Omental fat pad (tissue), 4 donors: ENCODE measurements around the gene SYTL1. TPM values are rescaled to one million over a fixed set of nuclear protein-coding genes. Genes with fewer than 3 reads are reported as not detected.

ENCODE experiments used
- ATAC-seq: fragments of 150-250 bp; one replicate; pipeline ENCODE4 v1.9.1; 2016; ENCODE audit warnings: mild to moderate bottlenecking, moderate library complexity; ENCODE audit not compliant: low FRiP score
- DNase-seq: peaks from one replicate; pipeline ENCODE4 v3.0.0-alpha.2; 2019; ENCODE audit warnings: low spot score
- small RNA-seq: library from RNA; depleted of rRNA; stranded (forward); fragments of <200 nt; gene quantifications from one replicate; pipeline ENCODE3, GENCODE V24; 2016
- total RNA-seq, 4 donors: library from RNA; depleted of rRNA; stranded (reverse); fragments of >200 nt; gene quantifications; one replicate each; pipeline ENCODE4 v1.1.0, GENCODE V29; 2016
- TF ChIP-seq, protein P1 (sequence below), 3 donors: fragments of 450-650 bp; IDR thresholded peaks; one replicate each; pipeline ENCODE4 v1.5.1; 2016 to 2017; ENCODE audit warnings: antibody characterized with exemption in 3 of 3, mild to moderate bottlenecking in 3 of 3, moderate library complexity in 2 of 3

SYTL1 gene
- total RNA-seq, 4 donors from 2014 or later, result 1.2 to 4.3 (median 1.9) TPM

DNA sequence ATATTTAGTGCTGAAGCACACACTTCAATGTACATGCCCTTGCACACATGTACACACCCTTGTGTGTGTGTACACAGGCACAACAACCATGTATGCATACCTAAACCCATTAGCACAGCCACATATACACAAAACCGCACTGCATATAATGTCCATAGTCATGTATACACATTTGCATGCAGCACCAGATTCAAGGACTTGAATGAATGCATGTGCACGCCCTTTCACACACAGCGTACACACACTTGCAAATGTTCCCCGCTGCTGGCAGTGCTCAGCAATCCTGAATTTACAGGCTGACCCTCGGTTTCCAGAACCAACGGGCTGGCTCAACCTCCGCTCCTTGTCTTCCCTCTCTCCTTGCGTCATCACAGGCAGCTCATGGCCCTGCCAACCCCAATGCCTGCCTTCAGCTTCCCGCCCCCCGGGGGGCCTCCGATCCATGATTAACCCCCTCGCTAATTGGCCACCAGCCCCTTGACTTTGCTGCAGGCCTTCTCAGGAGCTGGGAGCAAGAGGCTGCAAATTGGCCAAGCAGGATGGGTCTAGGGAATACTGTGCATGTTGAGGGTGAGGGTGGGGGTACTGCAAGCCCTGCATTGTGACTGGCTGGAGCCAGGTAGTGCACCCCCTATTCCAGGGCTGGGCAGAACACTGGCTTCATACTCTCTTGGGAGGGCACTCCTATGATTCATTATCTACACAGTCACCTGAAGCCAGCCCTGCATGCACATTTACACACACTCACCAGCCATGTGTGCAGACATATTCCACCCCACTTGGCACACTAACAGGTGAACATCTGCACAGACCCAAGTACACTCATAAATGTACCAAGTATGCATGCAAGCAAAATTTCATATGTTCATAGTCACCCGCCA lies 58.5 kb downstream of the SYTL1 start:
- ATAC-seq, result no peak
- TF ChIP-seq, protein P1, sequence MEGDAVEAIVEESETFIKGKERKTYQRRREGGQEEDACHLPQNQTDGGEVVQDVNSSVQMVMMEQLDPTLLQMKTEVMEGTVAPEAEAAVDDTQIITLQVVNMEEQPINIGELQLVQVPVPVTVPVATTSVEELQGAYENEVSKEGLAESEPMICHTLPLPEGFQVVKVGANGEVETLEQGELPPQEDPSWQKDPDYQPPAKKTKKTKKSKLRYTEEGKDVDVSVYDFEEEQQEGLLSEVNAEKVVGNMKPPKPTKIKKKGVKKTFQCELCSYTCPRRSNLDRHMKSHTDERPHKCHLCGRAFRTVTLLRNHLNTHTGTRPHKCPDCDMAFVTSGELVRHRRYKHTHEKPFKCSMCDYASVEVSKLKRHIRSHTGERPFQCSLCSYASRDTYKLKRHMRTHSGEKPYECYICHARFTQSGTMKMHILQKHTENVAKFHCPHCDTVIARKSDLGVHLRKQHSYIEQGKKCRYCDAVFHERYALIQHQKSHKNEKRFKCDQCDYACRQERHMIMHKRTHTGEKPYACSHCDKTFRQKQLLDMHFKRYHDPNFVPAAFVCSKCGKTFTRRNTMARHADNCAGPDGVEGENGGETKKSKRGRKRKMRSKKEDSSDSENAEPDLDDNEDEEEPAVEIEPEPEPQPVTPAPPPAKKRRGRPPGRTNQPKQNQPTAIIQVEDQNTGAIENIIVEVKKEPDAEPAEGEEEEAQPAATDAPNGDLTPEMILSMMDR (IDR thresholded peaks at IDR 0.05), result no peak
- DNase-seq, result no peak

DNA sequence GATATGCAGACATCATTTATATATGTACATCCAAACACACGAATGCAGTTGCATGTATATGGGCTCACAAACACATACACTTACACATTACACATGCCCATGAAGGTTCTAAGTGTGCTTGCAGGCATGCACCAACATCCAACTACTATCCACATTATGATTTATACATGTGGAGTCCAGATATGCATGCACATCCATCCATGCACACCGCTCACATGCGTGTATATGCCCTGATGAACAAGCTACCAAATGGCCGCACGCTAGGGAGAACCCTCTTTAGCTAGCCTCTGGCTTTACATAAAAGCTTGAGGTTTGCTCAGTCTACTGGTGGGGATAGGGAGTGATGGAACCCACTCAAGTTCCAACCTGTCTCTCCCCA lies 59.1 kb downstream of the SYTL1 start:
- ATAC-seq, result no peak
- DNase-seq, result no peak
- TF ChIP-seq, protein P1 (IDR thresholded peaks at IDR 0.05), result no peak

DNA sequence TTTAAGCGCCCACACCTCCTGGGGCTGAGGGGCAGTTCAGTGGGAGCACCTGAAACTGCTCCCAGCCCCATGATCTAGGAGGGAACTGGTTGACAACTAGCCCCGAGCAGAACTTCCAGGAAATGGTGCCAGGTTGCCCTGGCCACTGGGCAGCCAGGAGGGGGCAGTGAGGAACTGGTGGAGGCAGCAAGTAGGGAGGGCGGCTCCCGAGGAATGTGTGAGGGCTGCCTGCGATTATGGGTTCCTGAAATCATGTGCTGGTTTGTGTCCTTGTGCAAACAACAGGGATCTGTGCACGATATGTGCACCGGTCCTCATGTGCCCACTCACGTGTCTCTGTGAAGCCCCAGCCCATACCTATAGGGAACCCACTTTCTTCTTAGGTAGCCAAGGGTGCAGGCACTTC lies 60.5 kb downstream of the SYTL1 start:
- DNase-seq (no peak), ATAC-seq (peak; percentile 37)
- TF ChIP-seq, protein P1 (IDR thresholded peaks at IDR 0.05), result no peak

DNA sequence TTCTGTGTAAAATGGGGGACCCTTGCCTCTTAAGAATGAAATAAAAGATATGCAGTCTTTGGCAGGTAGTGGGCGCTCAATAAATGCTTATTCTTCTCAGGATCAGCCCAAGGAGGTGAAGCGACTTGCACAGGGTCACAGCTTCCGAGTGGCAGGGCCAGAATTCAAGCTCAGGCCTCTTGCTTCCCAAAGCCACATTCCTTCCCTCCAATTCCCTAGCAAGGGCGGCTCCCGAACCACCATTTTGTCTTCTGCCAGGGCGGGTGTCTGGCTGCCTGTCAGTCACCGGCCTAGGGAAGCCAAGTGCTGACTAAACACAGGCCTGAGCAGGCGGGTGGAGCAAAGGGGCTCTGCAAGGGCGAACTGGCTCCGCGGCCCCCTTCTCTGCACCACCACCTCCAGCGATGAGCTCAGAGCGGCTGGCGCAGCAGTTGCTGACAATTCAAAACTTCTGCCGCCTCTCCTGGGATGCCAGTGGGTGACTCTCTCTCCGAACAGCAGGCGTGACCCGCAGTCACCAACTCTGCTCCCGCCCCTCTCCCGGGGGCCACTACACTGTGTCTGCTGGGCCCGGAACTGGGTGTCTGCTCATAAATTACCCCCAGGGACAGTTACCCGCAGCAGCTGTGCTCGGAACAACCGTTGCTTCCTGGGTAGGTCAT lies 61.4 kb downstream of the SYTL1 start:
- DNase-seq, result no peak
- ATAC-seq, result peak; percentile 52
- TF ChIP-seq, protein P1 (IDR thresholded peaks at IDR 0.05), result no peak

Small RNAs within 50 kb of the gene (small RNA-seq; reads per million reads assigned to genes)
- not detected for gene RNU6-48P

Other genes with a start within 250 kb of the SYTL1 start
- 10 to 100 TPM in 2 of 4 donors, 1 to 10 TPM in 2; 6.1 to 12.0 (median 10.0) TPM for gene SLC9A1, start 186.9 kb upstream of the SYTL1 start, total RNA-seq
- 10 to 100 TPM; 24.8 to 38.1 (median 27.1) TPM for gene WDTC1, start 107.4 kb upstream of the SYTL1 start, total RNA-seq
- 10 to 100 TPM; 17.3 to 27.1 (median 23.7) TPM for gene TMEM222, start 19.9 kb upstream of the SYTL1 start, total RNA-seq
- gene MAP3K6, start 24.9 kb downstream of the SYTL1 start, total RNA-seq, result 100 to 1,000 TPM in 1 of 4 donors, 10 to 100 TPM in 3; 26.8 to 129 (median 43.4) TPM
- 100 to 1,000 TPM in 1 of 4 donors, 10 to 100 TPM in 3; 33.1 to 451 (median 75.9) TPM for gene FCN3, start 32.8 kb downstream of the SYTL1 start, total RNA-seq
- gene CD164L2, start 41.3 kb downstream of the SYTL1 start, total RNA-seq, result not detected
- gene GPR3, start 50.6 kb downstream of the SYTL1 start, total RNA-seq, result 1 to 10 TPM in 1 of 4 donors, under 1 TPM in 2, not detected in 1; 0.19 to 1.3 (median 0.65) TPM
- gene WASF2, start 148.1 kb downstream of the SYTL1 start, total RNA-seq, result 10 to 100 TPM; 43.4 to 87.8 (median 60.5) TPM